OCI-LY1 (cell line): ENCODE measurements around the gene FAM89B.

Experiments used
- H2AFZ ChIP-seq: fragments of 200-600 bp; sonication (generic), shearing (Covaris generic); 2 replicates; pipeline ENCODE4 v1.6.0; 2014; ENCODE audit warnings: antibody characterized with exemption, mild to moderate bottlenecking, low read length
- H3F3A ChIP-seq: fragments of 200-600 bp; sonication (generic), shearing (Covaris generic); 2 replicates; pipeline ENCODE4 v1.6.0; 2014; ENCODE audit warnings: mild to moderate bottlenecking, antibody characterized with exemption, low read length, moderate library complexity; ENCODE audit not compliant: insufficient read depth
- H3K27ac ChIP-seq: fragments of 200-600 bp; sonication (generic); 2 replicates; pipeline ENCODE4 v1.5.1; 2014; ENCODE audit warnings: low read length, mixed run types, mild to moderate bottlenecking, low read depth; ENCODE audit not compliant: poor library complexity, severe bottlenecking
- H3K27me3 ChIP-seq: fragments of 200-600 bp; sonication (generic); 2 replicates; pipeline ENCODE4 v1.6.0; 2014; ENCODE audit warnings: antibody characterized with exemption, mild to moderate bottlenecking, low read length, moderate library complexity; ENCODE audit not compliant: insufficient read depth
- H3K36me3 ChIP-seq: fragments of 200-600 bp; sonication (generic); 2 replicates; pipeline ENCODE4 v1.6.1; 2014; ENCODE audit warnings: mild to moderate bottlenecking, antibody characterized with exemption, low read length, moderate library complexity, mixed read lengths; ENCODE audit not compliant: insufficient read depth
- H3K4me1 ChIP-seq: fragments of 200-600 bp; sonication (generic); 2 replicates; pipeline ENCODE4 v1.5.1; 2014; ENCODE audit warnings: mild to moderate bottlenecking, low read length, moderate library complexity; ENCODE audit not compliant: insufficient read depth, severe bottlenecking
- H3K4me2 ChIP-seq: fragments of 200-600 bp; sonication (generic), shearing (Covaris generic); 2 replicates; pipeline ENCODE4 v1.6.1; 2014; ENCODE audit warnings: low read length
- H3K4me3 ChIP-seq: fragments of 200-600 bp; sonication (generic); 2 replicates; pipeline ENCODE4 v1.5.1; 2014; ENCODE audit warnings: low read length, low read depth, mild to moderate bottlenecking, mixed read lengths; ENCODE audit not compliant: poor library complexity, severe bottlenecking
- H3K79me2 ChIP-seq: fragments of 200-600 bp; shearing (Covaris generic); 2 replicates; pipeline ENCODE4 v1.6.1; 2016; ENCODE audit warnings: mixed run types, low read length, mixed read lengths; ENCODE audit not compliant: insufficient read depth
- H3K9ac ChIP-seq: fragments of 200-600 bp; sonication (generic), shearing (Covaris generic); 2 replicates; pipeline ENCODE4 v1.6.1; 2014; ENCODE audit warnings: mild to moderate bottlenecking, low read length, mixed read lengths
- H3K9me2 ChIP-seq: fragments of 200-600 bp; sonication (generic), shearing (Covaris generic); 2 replicates; pipeline ENCODE4 v1.6.1; 2014; ENCODE audit warnings: low read depth, mild to moderate bottlenecking, low read length, mixed read lengths
- H3K9me3 ChIP-seq: fragments of 200-600 bp; shearing (Covaris generic); 2 replicates; pipeline ENCODE4 v1.6.1; 2014; ENCODE audit warnings: low read length, mixed read lengths
- H4K20me1 ChIP-seq: fragments of 200-600 bp; sonication (generic), shearing (Covaris generic); 2 replicates; pipeline ENCODE4 v1.6.0; 2016; ENCODE audit warnings: mild to moderate bottlenecking, low read length; ENCODE audit not compliant: insufficient read depth
- EZH2 ChIP-seq: fragments of 200-600 bp; sonication (generic), shearing (Covaris generic); IDR thresholded peaks from 2 replicates; pipeline ENCODE4 v1.8.0; 2017; ENCODE audit warnings: borderline replicate concordance, mixed run types, mild to moderate bottlenecking, antibody characterized with exemption, low read length, moderate library complexity, mixed read lengths
- TF ChIP-seq, protein P1 (sequence below): fragments of 200-600 bp; sonication (generic), shearing (Covaris generic); IDR thresholded peaks from 2 replicates; pipeline ENCODE4 v1.5.1; 2017; ENCODE audit warnings: mild to moderate bottlenecking, antibody characterized with exemption, low read length, moderate library complexity, mixed read lengths

Gene FAM89B

DNA sequence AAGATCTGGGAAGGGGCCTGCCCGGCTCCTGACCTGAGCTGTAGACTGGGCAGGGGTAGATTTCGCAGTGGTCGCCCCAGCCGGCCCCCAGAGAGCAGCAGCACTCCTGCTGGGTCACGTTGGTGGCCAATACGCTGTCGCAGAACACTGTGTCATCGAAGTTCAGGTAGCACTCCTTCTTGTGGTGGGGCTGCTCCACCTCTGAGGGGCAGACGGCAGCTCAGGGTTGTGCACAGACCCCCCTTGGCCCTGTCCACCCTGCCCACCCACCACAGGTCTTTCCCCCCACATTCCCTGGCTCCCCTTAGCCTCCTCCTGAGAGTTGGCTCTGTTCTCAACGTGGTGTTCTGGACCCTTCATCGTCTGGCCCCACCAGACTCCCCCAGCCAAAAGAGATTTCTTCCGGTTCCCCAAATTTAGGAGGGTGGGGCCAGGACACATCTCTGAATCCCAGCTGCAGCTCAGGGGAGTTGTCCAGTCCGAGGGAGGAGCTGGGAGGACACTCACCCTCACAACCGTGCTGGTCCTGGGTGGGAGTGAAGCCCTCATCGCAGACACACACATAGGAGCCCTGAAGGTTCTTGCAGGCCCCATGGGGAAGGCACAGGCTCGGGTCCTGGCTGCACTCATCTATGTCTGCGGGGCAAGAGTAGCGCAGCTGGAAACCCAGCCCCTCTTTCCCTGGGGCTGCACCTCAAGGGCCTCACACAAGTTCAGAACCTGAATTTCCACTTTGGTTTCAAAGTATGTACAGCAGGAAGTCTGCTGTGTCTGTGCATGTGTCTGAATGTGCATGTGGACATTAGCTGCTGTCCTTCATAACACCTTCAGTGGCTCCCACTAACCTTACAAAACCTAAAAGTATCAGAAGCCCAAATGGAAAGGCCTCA, 31.0 kb upstream of the FAM89B start:
- H3K9me3 ChIP-seq = no peaks in the 10 kb centered on the region
- peak overlapping the region; percentile 35 for H3K27ac ChIP-seq
- peaks cover 22% of the 10 kb centered on the region for H3K4me1 ChIP-seq
- H3K9ac ChIP-seq = peak overlapping the region; percentile 54; the same call in 1 of the 2 replicates
- no peaks in the 10 kb centered on the region for H3F3A ChIP-seq
- no peak for TF ChIP-seq EZH2
- TF ChIP-seq, protein P1, sequence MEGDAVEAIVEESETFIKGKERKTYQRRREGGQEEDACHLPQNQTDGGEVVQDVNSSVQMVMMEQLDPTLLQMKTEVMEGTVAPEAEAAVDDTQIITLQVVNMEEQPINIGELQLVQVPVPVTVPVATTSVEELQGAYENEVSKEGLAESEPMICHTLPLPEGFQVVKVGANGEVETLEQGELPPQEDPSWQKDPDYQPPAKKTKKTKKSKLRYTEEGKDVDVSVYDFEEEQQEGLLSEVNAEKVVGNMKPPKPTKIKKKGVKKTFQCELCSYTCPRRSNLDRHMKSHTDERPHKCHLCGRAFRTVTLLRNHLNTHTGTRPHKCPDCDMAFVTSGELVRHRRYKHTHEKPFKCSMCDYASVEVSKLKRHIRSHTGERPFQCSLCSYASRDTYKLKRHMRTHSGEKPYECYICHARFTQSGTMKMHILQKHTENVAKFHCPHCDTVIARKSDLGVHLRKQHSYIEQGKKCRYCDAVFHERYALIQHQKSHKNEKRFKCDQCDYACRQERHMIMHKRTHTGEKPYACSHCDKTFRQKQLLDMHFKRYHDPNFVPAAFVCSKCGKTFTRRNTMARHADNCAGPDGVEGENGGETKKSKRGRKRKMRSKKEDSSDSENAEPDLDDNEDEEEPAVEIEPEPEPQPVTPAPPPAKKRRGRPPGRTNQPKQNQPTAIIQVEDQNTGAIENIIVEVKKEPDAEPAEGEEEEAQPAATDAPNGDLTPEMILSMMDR = no peak
- H3K79me2 ChIP-seq = no peaks in the 10 kb centered on the region
- peak overlapping the region; percentile 66 for H3K4me3 ChIP-seq
- H3K27me3 ChIP-seq = no peaks in the 10 kb centered on the region
- no peaks in the 10 kb centered on the region for H4K20me1 ChIP-seq
- no peak overlapping the region for H2AFZ ChIP-seq
- 0 out of 2 replicates have a peak, but pooled peaks cover 5% of the 10 kb centered on the region for H3K36me3 ChIP-seq
- H3K4me2 ChIP-seq = peak overlapping the region; percentile 69
- no peaks in the 10 kb centered on the region for H3K9me2 ChIP-seq

DNA sequence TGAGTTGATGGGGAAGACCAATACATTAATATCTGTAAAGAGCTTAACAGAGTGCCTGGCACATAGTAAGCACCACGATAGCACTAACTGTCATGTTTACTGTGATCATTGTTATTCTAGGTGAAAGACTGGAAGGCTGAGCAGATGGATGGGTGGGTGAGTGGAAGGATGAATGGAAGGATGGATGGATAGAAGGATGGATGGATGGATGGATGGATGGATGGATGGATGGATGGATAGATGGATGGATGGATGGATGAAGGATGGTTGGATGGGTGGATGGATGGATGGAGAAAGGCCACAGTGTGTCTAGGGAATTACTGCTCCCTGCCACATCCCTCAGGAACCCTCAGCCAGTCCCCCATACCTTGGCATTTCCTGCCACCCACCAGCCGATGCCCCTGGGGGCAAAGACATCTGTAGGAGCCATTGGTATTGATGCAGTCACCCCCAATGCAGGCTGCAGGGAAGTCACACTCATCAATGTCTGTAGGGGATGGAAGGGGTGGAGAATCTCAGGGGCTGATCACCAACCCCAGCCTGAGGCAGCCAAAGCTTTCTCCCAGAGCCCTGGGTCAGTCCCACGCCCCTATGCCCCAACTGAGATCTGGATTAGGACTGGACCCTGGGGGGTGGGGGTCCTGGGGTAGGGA, 29.5 kb upstream of the FAM89B start:
- no peak for TF ChIP-seq EZH2
- TF ChIP-seq, protein P1 = no peak
- H3K9me3 ChIP-seq = no peaks in the 10 kb centered on the region
- no peak overlapping the region for H3K4me3 ChIP-seq
- H3K36me3 ChIP-seq = 0 out of 2 replicates have a peak, but pooled peaks cover 5% of the 10 kb centered on the region
- H3K27ac ChIP-seq = no peak overlapping the region
- no peak overlapping the region for H3K9ac ChIP-seq
- H3K79me2 ChIP-seq = no peaks in the 10 kb centered on the region
- H2AFZ ChIP-seq = no peak overlapping the region
- H3K4me1 ChIP-seq = peaks cover 35% of the 10 kb centered on the region
- H3K4me2 ChIP-seq = no peak overlapping the region
- no peaks in the 10 kb centered on the region for H3F3A ChIP-seq
- H3K27me3 ChIP-seq = no peaks in the 10 kb centered on the region
- H3K9me2 ChIP-seq = no peaks in the 10 kb centered on the region
- H4K20me1 ChIP-seq = no peaks in the 10 kb centered on the region

DNA sequence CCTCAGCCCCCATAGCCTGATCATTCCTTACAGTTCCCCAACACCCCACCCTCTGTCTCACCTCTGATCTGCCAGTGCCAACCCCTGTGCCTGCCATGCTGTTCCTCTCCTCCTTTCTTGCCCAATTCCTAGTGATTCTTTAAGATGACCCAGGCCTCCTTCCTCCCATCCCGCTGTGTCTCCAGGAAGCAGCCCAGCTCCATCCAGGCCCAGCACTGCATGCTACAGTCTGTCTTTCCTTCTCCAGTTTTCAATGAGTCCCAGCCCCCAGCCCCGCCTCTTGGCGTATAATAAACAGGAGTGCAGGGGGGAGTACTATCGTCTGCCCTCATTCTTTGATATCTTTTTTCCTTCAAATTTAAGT, 26.5 kb upstream of the FAM89B start:
- TF ChIP-seq, protein P1 = no peak
- Histone ChIP-seq H3K9me2 (no peaks in the 10 kb centered on the region), H3K9me3 (no peaks in the 10 kb centered on the region), H2AFZ (no peak overlapping the region), H3K4me1 (peaks cover 31% of the 10 kb centered on the region), H3K27ac (peak overlapping the region; percentile 83), H3K4me2 (peak overlapping the region; percentile 71), H3K36me3 (no peaks in the 10 kb centered on the region), H3K79me2 (no peaks in the 10 kb centered on the region), H3F3A (no peaks in the 10 kb centered on the region), H4K20me1 (no peaks in the 10 kb centered on the region), H3K9ac (peak overlapping the region; percentile 18; the same call in 1 of the 2 replicates), H3K4me3 (peak overlapping the region; percentile 58), H3K27me3 (no peaks in the 10 kb centered on the region)
